Stimulated activated CD8-positive, alpha-beta memory T cell treated with anti-CD3 and anti-CD28 coated beads, Interleukin-15, amount 100 ng/mL, for 4 hours (primary cell): ENCODE results near the gene KRT14.
"Not testable (repeated sequence)": the region's sequence is repeated elsewhere in the genome, so short reads cannot be mapped to it uniquely, and the experiment has no call there.

Experiments used
- DNase-seq, 2 donors: peaks; one replicate each; pipeline ENCODE4 v3.0.0-alpha.2; 2020; ENCODE audit warnings: low read depth in 2 of 2

The KRT14 gene

GRCh38 chr17:41547921-41548843 is 38.5 kb downstream of the KRT14 start:
- peak; percentile 49 to 56 for DNase-seq

DNA sequence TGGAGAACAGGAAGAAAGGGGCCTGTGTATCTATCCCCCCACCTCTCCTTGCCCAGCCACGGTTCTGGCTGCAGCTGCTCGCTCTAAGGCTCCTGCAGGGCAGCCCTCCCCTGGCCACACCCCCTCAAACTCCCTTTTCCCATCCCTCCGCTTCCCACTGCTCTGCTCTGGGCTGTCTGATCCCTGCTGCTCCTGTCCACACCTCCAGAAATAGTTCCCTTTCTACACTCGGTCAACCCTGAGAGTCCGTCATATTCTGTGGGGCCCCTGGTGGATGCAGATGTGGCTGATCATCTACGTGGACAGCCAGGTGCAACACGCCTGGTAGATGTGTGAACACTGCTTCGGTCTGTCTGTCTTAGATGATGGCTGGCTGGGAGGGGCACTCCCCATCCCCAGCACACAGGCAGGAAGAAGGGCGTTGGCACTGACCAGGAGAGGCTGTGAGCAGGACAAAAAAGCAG is 39.3 kb downstream of the KRT14 start:
- DNase-seq = no peak

DNA sequence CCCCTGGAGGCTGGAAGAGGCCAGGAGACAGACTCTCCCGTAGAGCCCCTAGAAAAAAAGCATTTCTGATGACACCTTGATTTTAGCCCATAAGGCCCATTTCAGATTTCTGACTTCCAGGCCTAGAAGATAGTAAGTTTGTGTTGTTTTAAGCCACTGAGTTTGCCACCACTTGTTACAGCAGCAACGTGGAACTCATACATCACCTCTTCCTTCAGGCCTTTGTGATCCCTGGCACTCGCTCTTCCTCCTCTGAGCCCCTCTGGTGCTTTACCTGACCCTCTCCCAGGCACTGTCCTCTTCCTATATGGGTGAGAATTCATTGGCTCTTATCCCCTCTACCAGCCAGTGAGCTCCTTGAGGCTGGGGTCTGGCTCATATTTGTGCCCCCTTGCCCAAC is 39.9 kb downstream of the KRT14 start:
- DNase-seq = no peak

DNA sequence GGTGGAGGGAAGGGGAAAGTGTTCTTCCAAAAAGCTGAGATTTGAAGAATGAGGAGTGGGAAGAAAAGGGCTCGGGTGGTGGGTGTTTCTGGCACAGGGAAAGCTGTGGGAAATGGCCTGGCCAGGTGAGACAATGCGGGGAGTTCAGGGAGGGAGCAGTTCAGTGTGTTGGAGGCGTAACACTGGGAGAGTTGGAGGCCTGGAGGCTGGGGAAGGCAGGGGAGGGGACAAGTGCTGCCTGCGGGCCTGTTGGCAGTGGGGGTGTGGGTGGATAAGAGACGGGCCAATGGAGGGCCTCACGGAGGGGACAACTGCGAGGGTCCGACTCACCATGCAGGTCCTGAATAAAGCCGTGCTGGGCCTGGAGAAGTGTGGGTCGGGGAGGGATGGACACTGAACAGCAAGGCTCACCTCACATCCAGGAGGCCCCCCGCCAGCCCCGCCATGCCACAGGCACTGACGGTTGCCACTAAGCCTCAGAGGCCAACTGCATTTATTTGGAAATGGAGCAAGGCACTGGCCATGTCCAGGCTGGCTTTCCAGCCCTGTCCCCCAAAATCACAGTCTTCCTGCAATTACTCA is 40.8 kb downstream of the KRT14 start:
- DNase-seq = no peak

GRCh38 chr17:41544935-41545334 is 41.8 kb downstream of the KRT14 start:
- no peak for DNase-seq

GRCh38 chr17:41544491-41544892 is 42.2 kb downstream of the KRT14 start:
- no peak for DNase-seq

DNA sequence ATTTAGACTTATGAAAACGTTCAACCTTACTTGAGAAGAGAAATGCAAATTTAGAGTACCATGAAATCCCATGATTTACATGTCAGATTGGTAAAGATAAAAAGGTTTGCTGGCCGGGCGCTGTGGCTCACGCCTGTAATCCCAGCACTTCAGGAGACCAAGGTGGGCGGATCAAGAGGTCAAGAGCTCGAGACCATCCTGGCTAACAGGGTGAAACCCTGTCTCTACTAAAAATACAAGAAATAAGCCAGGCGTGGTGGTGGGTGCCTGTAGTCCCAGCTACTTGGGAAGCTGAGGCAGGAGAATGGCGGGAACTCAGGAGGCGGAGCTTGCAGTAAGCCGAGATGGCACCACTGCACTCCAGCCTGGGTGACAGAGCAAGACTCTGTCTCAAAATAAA is 43.9 kb downstream of the KRT14 start:
- not testable (repeated sequence) for DNase-seq

DNA sequence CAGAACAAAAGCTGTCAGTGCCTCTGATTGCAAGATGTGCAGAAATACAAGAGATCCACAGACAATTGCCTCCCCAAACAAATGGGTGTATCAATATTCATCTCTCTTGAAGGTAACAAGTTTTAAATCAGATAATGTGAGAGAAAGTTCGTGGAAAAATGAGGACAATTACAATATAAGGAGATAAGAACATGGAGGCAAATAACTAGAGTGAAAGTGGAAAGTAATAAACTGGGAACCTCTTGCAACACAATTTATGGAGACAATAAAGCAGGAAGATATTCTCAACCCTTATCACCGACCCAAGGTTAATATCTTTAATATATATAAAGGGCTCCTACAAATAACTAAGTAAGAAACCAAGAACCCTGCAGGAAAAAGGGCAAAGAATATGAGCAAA is 44.3 kb downstream of the KRT14 start:
- DNase-seq = no peak

DNA sequence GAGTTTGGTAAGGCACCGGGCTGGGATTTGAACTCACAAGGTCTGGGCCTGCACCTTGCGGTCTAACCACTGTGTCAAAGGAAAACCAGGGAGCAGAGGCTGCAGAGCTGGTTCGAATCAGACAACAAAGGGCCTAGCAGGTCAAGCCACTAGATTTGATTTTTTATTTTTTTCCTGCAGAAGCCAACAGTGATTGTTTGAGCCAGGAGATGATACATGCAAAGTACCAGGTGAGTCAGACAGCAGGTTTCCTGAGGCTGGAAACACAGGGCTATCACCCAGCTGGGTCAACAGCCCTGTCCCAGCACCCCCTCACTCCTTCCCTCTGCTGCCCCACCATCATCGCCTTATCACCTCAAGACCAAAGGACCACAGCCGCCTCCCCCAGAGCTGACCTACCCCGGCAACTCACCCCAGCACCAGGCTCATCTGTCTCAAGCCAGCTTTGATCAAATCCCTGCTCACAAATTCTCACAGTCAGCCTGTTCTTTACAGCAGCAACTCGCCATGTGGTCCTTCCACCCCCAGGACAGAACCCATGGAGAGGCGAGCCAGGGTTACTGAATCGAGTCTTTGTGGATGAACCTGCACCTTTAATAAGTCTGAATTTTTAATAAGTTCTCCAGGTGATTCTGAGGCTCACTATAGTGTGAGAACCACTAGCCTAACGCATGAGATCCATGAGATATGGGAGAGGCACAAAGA is 45.6 kb downstream of the KRT14 start:
- no peak for DNase-seq

GRCh38 chr17:41539979-41540701 is 46.6 kb downstream of the KRT14 start:
- no peak for DNase-seq

- DNase-seq = no peak
Observed at GRCh38 chr17:41539071-41539492, 47.6 kb downstream of the KRT14 start.

GRCh38 chr17:41538565-41538991 is 48.1 kb downstream of the KRT14 start:
- no peak for DNase-seq

- DNase-seq = no peak
Observed at GRCh38 chr17:41537990-41538389, 48.7 kb downstream of the KRT14 start.

DNA sequence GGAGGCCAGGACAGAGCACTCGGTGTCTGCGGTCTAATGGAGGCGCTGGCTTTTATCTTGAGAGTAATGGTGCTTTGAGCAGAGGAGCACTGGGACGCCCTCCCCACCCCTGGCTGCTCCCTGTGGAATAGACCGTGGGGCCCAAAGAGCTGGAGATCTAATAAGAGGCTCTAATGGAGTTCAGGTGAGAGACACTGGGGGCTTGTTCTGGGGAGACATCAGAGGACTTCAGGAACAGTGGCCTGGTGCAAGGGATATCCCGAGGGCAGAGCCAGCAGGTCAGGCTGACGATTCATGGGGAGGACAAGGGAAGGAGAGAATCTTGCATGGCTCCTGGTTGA is 49.1 kb downstream of the KRT14 start:
- no peak for DNase-seq

DNA sequence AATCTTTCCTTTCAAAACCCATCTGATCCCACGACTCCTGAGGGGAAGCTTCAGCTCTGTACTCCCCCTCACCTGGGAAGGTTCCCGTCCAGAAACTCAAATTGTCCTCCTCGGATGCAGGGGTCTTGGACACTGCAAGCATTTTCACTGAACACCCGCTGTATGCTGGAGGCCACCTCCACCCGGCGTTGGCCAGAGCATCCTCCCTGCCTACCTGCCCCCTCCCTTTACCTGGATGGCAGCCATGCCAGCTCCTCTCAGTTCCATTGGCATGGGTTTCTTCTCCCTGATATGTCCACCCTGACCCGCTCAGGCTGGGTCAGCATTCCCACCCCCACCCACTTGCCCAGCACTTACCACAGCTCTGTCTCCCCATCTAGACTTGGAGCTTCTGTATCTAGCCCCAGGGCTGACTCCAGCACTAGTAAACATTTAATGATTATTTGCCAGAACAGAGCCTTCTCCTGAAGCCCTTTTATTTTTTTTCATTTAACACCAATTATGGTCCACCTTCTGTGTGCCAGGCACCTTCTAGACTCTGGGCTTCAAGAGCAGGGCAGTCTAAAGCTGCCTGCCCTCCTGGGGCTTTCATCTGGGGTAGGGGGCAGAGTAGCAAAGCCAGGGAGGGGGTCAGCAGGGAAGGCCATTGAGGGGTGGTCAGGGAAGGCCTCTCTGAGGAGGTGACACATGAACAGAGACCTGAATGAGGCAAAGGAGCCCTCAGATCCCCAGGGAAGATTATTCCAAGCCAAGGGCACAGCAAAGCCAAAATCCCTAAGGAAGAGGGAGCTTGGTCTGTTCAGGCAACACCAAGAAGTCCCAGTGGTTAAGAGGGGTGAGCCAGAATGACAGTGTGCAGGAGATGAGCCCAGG is 49.7 kb downstream of the KRT14 start:
- DNase-seq = no peak

GRCh38 chr17:41535764-41536481 is 50.8 kb downstream of the KRT14 start:
- DNase-seq = no peak

GRCh38 chr17:41534899-41535546 is 51.7 kb downstream of the KRT14 start:
- no peak for DNase-seq

DNA sequence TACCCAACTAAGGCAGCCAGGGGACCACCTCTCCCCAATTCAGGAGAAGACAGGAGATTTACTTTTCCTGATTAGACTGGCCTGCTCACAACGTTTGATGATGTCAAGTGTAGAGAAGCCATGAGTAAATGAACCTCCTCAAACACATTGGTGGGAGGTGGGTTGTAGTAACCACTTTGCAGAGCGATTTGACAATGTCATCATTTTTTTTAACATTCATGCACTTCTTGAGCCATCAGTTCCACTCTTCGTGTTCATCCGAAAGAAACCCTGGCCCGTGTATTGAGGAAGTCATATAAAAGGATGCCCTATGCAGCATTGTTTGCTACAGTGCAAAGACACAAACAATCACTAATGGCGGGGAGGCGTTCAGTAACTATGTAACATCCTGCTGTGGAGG is 53.1 kb downstream of the KRT14 start:
- DNase-seq = no peak

- DNase-seq = no peak
Observed at GRCh38 chr17:41532947-41533570, 53.6 kb downstream of the KRT14 start.
